GM12892 (cell line): Measurements from ENCODE around the gene MID1.
"Not testable (repeated sequence)": the region's sequence is repeated elsewhere in the genome, so short reads cannot be mapped to it uniquely, and the experiment has no call there.

Experiments
- DNase-seq: peaks from one replicate; pipeline ENCODE4 v3.0.0; 2011; ENCODE audit not compliant: insufficient read length
- FAIRE-seq: peaks from 2 replicates; lab custom pipeline; 2011; peaks lifted over from hg19 to GRCh38; lab: Jason Lieb, UNC
- POLR2A ChIP-seq: IDR thresholded peaks from 2 replicates; pipeline ENCODE4 v1.6.1; 2011; ENCODE audit warnings: low read depth, low read length, control low read depth
- POLR2AphosphoS5 ChIP-seq: IDR thresholded peaks from 2 replicates; pipeline ENCODE4 v1.6.1; 2011; ENCODE audit warnings: low read depth, low read length, control low read depth
- TAF1 ChIP-seq: IDR thresholded peaks from 2 replicates; pipeline ENCODE4 v1.6.1; 2011; ENCODE audit warnings: low read depth, mild to moderate bottlenecking, control low read depth, low read length, borderline replicate concordance

The MID1 gene

GRCh38 chrX:10589098-10589497, 31.3 kb downstream of the MID1 start:
- no peak for TF ChIP-seq POLR2A
- TF ChIP-seq TAF1, result no peak
- TF ChIP-seq POLR2AphosphoS5, result no peak
- FAIRE-seq, result no peak

GRCh38 chrX:10584882-10585281, 35.5 kb downstream of the MID1 start:
- not testable (repeated sequence) for DNase-seq, FAIRE-seq

More at GRCh38 chrX:10589098-10589497, 31.3 kb downstream of the MID1 start:
- DNase-seq, result no peak

GRCh38 chrX:10582945-10583344, 37.4 kb downstream of the MID1 start:
- TF ChIP-seq POLR2AphosphoS5, result no peak
- no peak for TF ChIP-seq TAF1
- no peak for TF ChIP-seq POLR2A
- DNase-seq (no peak), FAIRE-seq (no peak)

- FAIRE-seq, result no peak
- no peak for DNase-seq
- TF ChIP-seq POLR2A (no peak), POLR2AphosphoS5 (no peak), TAF1 (no peak)
Measured at GRCh38 chrX:10582215-10582733, 38.1 kb downstream of the MID1 start.

- no peak for FAIRE-seq
- TF ChIP-seq POLR2A, result no peak
- TF ChIP-seq TAF1, result no peak
- no peak for TF ChIP-seq POLR2AphosphoS5
- no peak for DNase-seq
Measured at GRCh38 chrX:10579112-10580011, 41.0 kb downstream of the MID1 start.

- DNase-seq (no peak), FAIRE-seq (no peak)
- TF ChIP-seq POLR2AphosphoS5 (no peak), POLR2A (no peak), TAF1 (no peak)
Measured at GRCh38 chrX:10578527-10578926, 41.9 kb downstream of the MID1 start.

GRCh38 chrX:10577853-10578252, 42.5 kb downstream of the MID1 start:
- FAIRE-seq (no peak), DNase-seq (no peak)
- no peak for TF ChIP-seq POLR2AphosphoS5
- no peak for TF ChIP-seq POLR2A
- no peak for TF ChIP-seq TAF1

- DNase-seq, result no peak
- FAIRE-seq, result no peak
- TF ChIP-seq POLR2AphosphoS5, result no peak
- TF ChIP-seq POLR2A, result no peak
- TF ChIP-seq TAF1, result no peak
Measured at GRCh38 chrX:10576777-10577447, 43.5 kb downstream of the MID1 start.

- no peak for DNase-seq
- TF ChIP-seq POLR2A (no peak), TAF1 (no peak), POLR2AphosphoS5 (no peak)
- FAIRE-seq, result no peak
Measured at GRCh38 chrX:10576186-10576585, 44.2 kb downstream of the MID1 start.

GRCh38 chrX:10574663-10575062, 45.7 kb downstream of the MID1 start:
- DNase-seq (no peak), FAIRE-seq (no peak)
- no peak for TF ChIP-seq TAF1
- no peak for TF ChIP-seq POLR2A
- no peak for TF ChIP-seq POLR2AphosphoS5

- TF ChIP-seq POLR2AphosphoS5 (no peak), TAF1 (no peak), POLR2A (no peak)
- no peak for FAIRE-seq
- DNase-seq, result no peak
Measured at GRCh38 chrX:10571260-10571659, 49.1 kb downstream of the MID1 start.

- TF ChIP-seq POLR2AphosphoS5 (no peak), TAF1 (no peak), POLR2A (no peak)
- DNase-seq (no peak), FAIRE-seq (no peak)
Measured at GRCh38 chrX:10570601-10571000, 49.8 kb downstream of the MID1 start.
